ENCODE results near the gene TMEM161A. TPM values are rescaled to one million over a fixed set of nuclear protein-coding genes. Genes with fewer than 3 reads are reported as not detected.
"Not testable (repeated sequence)": the region's sequence is repeated elsewhere in the genome, so short reads cannot be mapped to it uniquely, and the experiment has no call there.

Gene TMEM161A
- total and polyA plus RNA-seq, 2 of the 13 experiments (the other 11 are each of a cell fraction or from before 2014, with no cell fraction given): 25.9 to 31.4 TPM

- Histone ChIP-seq H3K79me2 (ENCODE audit: insufficient read depth, low read length) (no peaks in the 10 kb centered on the region), H3K4me2 (ENCODE audit: low read depth, low read length) (no peak overlapping the region), H2AFZ (ENCODE audit: low read length) (no peak overlapping the region), H3K4me3 (replicated peaks in 1 of 3; ENCODE audit: insufficient read depth in 1 of 3, low read depth in 2 of 3, low read length in 3 of 3) (no peak overlapping the region), H3K9me3 (ENCODE audit: low read length) (no peaks in the 10 kb centered on the region), H3K9ac (ENCODE audit: insufficient read depth, low read depth, low read length) (no peak overlapping the region), H3K27ac (ENCODE audit: extremely low read length, insufficient read depth, low read length) (no peak overlapping the region), H3K36me3 (replicated peaks in 1 of 2; ENCODE audit: control insufficient read depth in 1 of 2, insufficient read depth in 2 of 2, low read length in 2 of 2) (peaks cover 2 to 11% of the 10 kb centered on the region in 2 experiments; a peak in 3 of 5 replicates), H4K20me1 (ENCODE audit: insufficient read depth, low read length) (no peaks in the 10 kb centered on the region), H3K4me1 (ENCODE audit: insufficient read depth, low read length) (no peaks in the 10 kb centered on the region), H3K27me3 (ENCODE audit: control insufficient read depth in 1 of 2, insufficient read depth in 2 of 2, low read length in 2 of 2) (no peaks in the 10 kb centered on the region)
- FAIRE-seq (no peak), DNase-seq (ENCODE audit: low spot score) (no peak), ATAC-seq (no peak)
- WGBS (ENCODE audit: low lambda C conversion rate): 83% methylated on average over 2 of the region's 2 CpGs
- CTCF ChIA-PET (ENCODE audit: low intra/inter-chr PET ratio, low total read pairs): no interaction called here
- intact Hi-C loops (cut with micrococcal nuclease; ENCODE audit: unreplicated experiment) (no loop called here), in situ Hi-C loops (cut with HindIII; ENCODE audit: extremely low pct_ligation_motif_present, low pct_unique_long_range_greater_than_20kb) (no loop called here)
- POLR2A ChIA-PET: no interaction called here
- TF ChIP-seq SMYD3 (CRISPR knock-in tag; IDR thresholded peaks at IDR 0.05) (no peak), NKX3-1 (CRISPR knock-in tag; IDR thresholded peaks at IDR 0.05) (no peak), ZNF543 (CRISPR knock-in tag; IDR thresholded peaks at IDR 0.05) (no peak), ADNP (CRISPR knock-in tag; IDR thresholded peaks at IDR 0.05) (no peak), PHF21A (CRISPR knock-in tag; IDR thresholded peaks at IDR 0.05) (no peak), PHB2 (IDR thresholded peaks at IDR 0.05; ENCODE audit: partially characterized antibody) (no peak), WIZ (CRISPR knock-in tag; IDR thresholded peaks at IDR 0.05) (no peak), RELA (CRISPR knock-in tag; IDR thresholded peaks at IDR 0.05) (no peak), ZNF557 (CRISPR knock-in tag; IDR thresholded peaks at IDR 0.05) (no peak)
- no TSS peak for BruUV-seq (replicated peaks)
Measured at GRCh38 chr19:19149435-19149834, 11.2 kb upstream of the TMEM161A start.

DNA sequence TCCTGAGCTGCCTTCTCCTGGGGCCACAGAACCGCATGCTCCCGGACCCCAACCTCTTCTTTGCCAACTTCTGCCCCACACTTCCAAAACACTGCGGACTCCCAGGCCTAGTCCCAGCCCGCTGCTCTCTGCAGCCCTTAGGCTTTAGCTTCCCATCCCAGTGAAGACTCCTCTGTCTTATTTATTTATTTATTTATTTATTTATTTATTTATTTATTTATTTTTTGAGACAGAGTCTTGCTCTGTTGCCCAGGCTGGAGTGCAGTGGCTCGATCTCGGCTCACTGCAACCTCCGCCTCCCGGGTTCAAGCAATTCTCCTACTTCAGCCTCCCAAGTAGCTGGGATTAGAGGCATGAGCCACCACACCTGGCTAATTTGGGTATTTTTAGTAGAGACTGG, 10.2 kb upstream of the TMEM161A start:
- H2AFZ ChIP-seq (ENCODE audit: low read length); POLR2A ChIA-PET; H4K20me1 ChIP-seq (ENCODE audit: insufficient read depth, low read length); DNase-seq (ENCODE audit: low spot score); H3K79me2 ChIP-seq (ENCODE audit: insufficient read depth, low read length); intact Hi-C loops (cut with micrococcal nuclease; ENCODE audit: unreplicated experiment); H3K9ac ChIP-seq (ENCODE audit: insufficient read depth, low read depth, low read length); CTCF ChIA-PET (ENCODE audit: low intra/inter-chr PET ratio, low total read pairs); H3K27ac ChIP-seq (ENCODE audit: extremely low read length, insufficient read depth, low read length); H3K4me3 ChIP-seq (replicated peaks in 1 of 3; ENCODE audit: insufficient read depth in 1 of 3, low read depth in 2 of 3, low read length in 3 of 3); H3K9me3 ChIP-seq (ENCODE audit: low read length); H3K4me1 ChIP-seq (ENCODE audit: insufficient read depth, low read length); ATAC-seq; H3K4me2 ChIP-seq (ENCODE audit: low read depth, low read length); in situ Hi-C loops (cut with HindIII; ENCODE audit: extremely low pct_ligation_motif_present, low pct_unique_long_range_greater_than_20kb); FAIRE-seq; BruUV-seq (replicated peaks); H3K27me3 ChIP-seq (ENCODE audit: control insufficient read depth in 1 of 2, insufficient read depth in 2 of 2, low read length in 2 of 2): not testable (repeated sequence)
- WGBS (ENCODE audit: low lambda C conversion rate): 97% methylated on average over 8 of the region's 8 CpGs
- peaks cover 2 to 11% of the 10 kb centered on the region in 2 experiments; a peak in 3 of 5 replicates for H3K36me3 ChIP-seq (replicated peaks in 1 of 2; ENCODE audit: control insufficient read depth in 1 of 2, insufficient read depth in 2 of 2, low read length in 2 of 2)
